ENCODE measurements around the gene DHRSX.

GRCh38 chrX:2426289-2426882 is 74.4 kb downstream of the DHRSX start:
- TF ChIP-seq EZH2phosphoT487 (IDR thresholded peaks at IDR 0.05; ENCODE audit: insufficient read depth, low read depth) (no peak), EZH2 (IDR thresholded peaks at IDR 0.05; ENCODE audit: insufficient read depth, poor library complexity, severe bottlenecking) (no peak)

Data from GM23248 (cell line).